HG02678 (cell line): ENCODE measurements around the gene SHKBP1.
"Not testable (repeated sequence)": the region's sequence is repeated elsewhere in the genome, so short reads cannot be mapped to it uniquely, and the experiment has no call there.

Experiments
- ATAC-seq: cut with Tn5 transposase; IDR thresholded peaks from one replicate; pipeline ENCODE4 v1.9.1; 2021; ENCODE audit warnings: mild to moderate bottlenecking, moderate library complexity; ENCODE audit not compliant: unreplicated experiment

The SHKBP1 gene

GRCh38 chr19:40576585-40577451 is at the start of gene SHKBP1:
SHKBP1 (plus strand) TSS chr19:40576873; CDS start chr19:40576900, 27 bp downstream.
- ATAC-seq = peak; percentile 99

GRCh38 chr19:40528078-40528477 is 48.6 kb upstream of the SHKBP1 start:
- ATAC-seq = no peak

GRCh38 chr19:40528533-40529092 is 48.1 kb upstream of the SHKBP1 start:
- no peak for ATAC-seq

- no peak for ATAC-seq
Observed at GRCh38 chr19:40529093-40529954, 47.3 kb upstream of the SHKBP1 start.

- no peak for ATAC-seq
Observed at GRCh38 chr19:40530091-40530901, 46.4 kb upstream of the SHKBP1 start.

GRCh38 chr19:40533508-40533907 is 43.2 kb upstream of the SHKBP1 start:
- no peak for ATAC-seq

GRCh38 chr19:40534148-40534547 is 42.5 kb upstream of the SHKBP1 start:
- no peak for ATAC-seq

- no peak for ATAC-seq
Observed at GRCh38 chr19:40539070-40539469, 37.6 kb upstream of the SHKBP1 start.

- no peak for ATAC-seq
Observed at GRCh38 chr19:40542202-40542859, 34.3 kb upstream of the SHKBP1 start.

GRCh38 chr19:40543029-40543597 is 33.6 kb upstream of the SHKBP1 start:
- no peak for ATAC-seq

- ATAC-seq = not testable (repeated sequence)
Observed at GRCh38 chr19:40546153-40546841, 30.4 kb upstream of the SHKBP1 start.

GRCh38 chr19:40547190-40547589 is 29.5 kb upstream of the SHKBP1 start:
- not testable (repeated sequence) for ATAC-seq

- no peak for ATAC-seq
Observed at GRCh38 chr19:40547836-40548235, 28.8 kb upstream of the SHKBP1 start.

- ATAC-seq = no peak
Observed at GRCh38 chr19:40549007-40549708, 27.5 kb upstream of the SHKBP1 start.

- ATAC-seq = no peak
Observed at GRCh38 chr19:40550951-40551350, 25.7 kb upstream of the SHKBP1 start.

- no peak for ATAC-seq
Observed at GRCh38 chr19:40552848-40553247, 23.8 kb upstream of the SHKBP1 start.

GRCh38 chr19:40553885-40554857 is 22.5 kb upstream of the SHKBP1 start:
- no peak for ATAC-seq
